H1 (cell line): ENCODE results near the gene FOXD2. TPM values are rescaled to one million over a fixed set of nuclear protein-coding genes. Genes with fewer than 3 reads are reported as not detected.

Experiments
- CTCF ChIA-PET: fragments of 300-600 bp; sonication (Branson Sonifier 250); formaldehyde crosslinking; loops from one replicate; lab custom pipeline; 2021; ENCODE audit not compliant: partially characterized antibody; lab: Charles Lee
- POLR2A ChIA-PET: fragments of 300-600 bp; sonication (Branson Sonifier 250); formaldehyde crosslinking; loops from one replicate; lab custom pipeline; 2021; ENCODE audit warnings: inconsistent platforms; ENCODE audit not compliant: partially characterized antibody; lab: Charles Lee
- DNase-seq, 2 experiments: peaks; one replicate each; pipeline versions ENCODE4 v3.0.0 to v3.0.0-alpha.2; 2010 to 2022; ENCODE audit warnings: low spot score in 2 of 2, low read depth in 1 of 2, mixed read lengths in 1 of 2
- FAIRE-seq: peaks from 2 replicates; lab custom pipeline; 2011; peaks lifted over from hg19 to GRCh38; lab: Jason Lieb, UNC
- H2AFZ ChIP-seq: 2 replicates; pipeline ENCODE4 v1.8.1; 2012; ENCODE audit warnings: low read length, inconsistent platforms
- H2AK5ac ChIP-seq: 2 replicates; pipeline ENCODE4 v1.6.1; 2013; ENCODE audit warnings: low read depth, low read length
- H2BK120ac ChIP-seq: replicated peaks from 2 replicates; pipeline ENCODE3; 2013; ENCODE audit warnings: low read depth, low read length, inconsistent platforms
- H2BK12ac ChIP-seq: 2 replicates; pipeline ENCODE4 v1.6.1; 2013; ENCODE audit warnings: low read depth, low read length
- H2BK15ac ChIP-seq: 2 replicates; pipeline ENCODE4 v1.6.1; 2013; ENCODE audit warnings: low read length
- H2BK20ac ChIP-seq: 2 replicates; pipeline ENCODE4 v1.6.1; 2013; ENCODE audit warnings: low read length
- H2BK5ac ChIP-seq: 2 replicates; pipeline ENCODE4 v1.6.1; 2013; ENCODE audit warnings: low read depth, low read length
- H3K14ac ChIP-seq: 2 replicates; pipeline ENCODE4 v1.6.1; 2013; ENCODE audit warnings: inconsistent platforms; ENCODE audit not compliant: insufficient read length
- H3K18ac ChIP-seq: 2 replicates; pipeline ENCODE4 v1.6.1; 2013; ENCODE audit warnings: low read length; ENCODE audit errors: extremely low read depth
- H3K23ac ChIP-seq: 2 replicates; pipeline ENCODE4 v1.6.1; 2013; ENCODE audit warnings: inconsistent platforms; ENCODE audit not compliant: insufficient read length
- H3K23me2 ChIP-seq: 2 replicates; pipeline ENCODE4 v1.6.1; 2013; ENCODE audit warnings: low read depth, low read length
- H3K27ac ChIP-seq: 2 replicates; pipeline ENCODE4 v1.6.1; 2011; ENCODE audit warnings: low read depth, low read length, inconsistent platforms
- H3K27me3 ChIP-seq, 4 experiments: replicated peaks in 1 of 4; 1 replicate in 1 of 4; 2 replicates in 3 of 4; pipeline versions ENCODE4 v1.6.1 to v1.8.1; 2011 to 2013; ENCODE audit warnings: low read length in 3 of 4, mild to moderate bottlenecking in 3 of 4, inconsistent platforms in 2 of 4, mixed read lengths in 2 of 4, moderate library complexity in 1 of 4; ENCODE audit not compliant: control insufficient read depth in 3 of 4, insufficient read depth in 3 of 4; ENCODE audit errors: extremely low read depth in 1 of 4
- H3K36me3 ChIP-seq, 4 experiments: 2 replicates each; pipeline versions ENCODE4 v1.6.1 to v1.8.1; 2011 to 2013; ENCODE audit warnings: mild to moderate bottlenecking in 4 of 4, low read length in 3 of 4, moderate library complexity in 2 of 4, control low read depth in 1 of 4, inconsistent platforms in 1 of 4; ENCODE audit not compliant: insufficient read depth in 4 of 4, control insufficient read depth in 2 of 4
- H3K4ac ChIP-seq: replicated peaks from 2 replicates; pipeline ENCODE3; 2013; ENCODE audit warnings: low read length, low read depth, mixed read lengths, inconsistent platforms; ENCODE audit not compliant: insufficient read length
- H3K4me1 ChIP-seq, 4 experiments: replicated peaks in 1 of 4; 1 replicate in 1 of 4; 2 replicates in 3 of 4; pipeline versions ENCODE4 v1.6.1 to v1.8.1; 2011 to 2013; ENCODE audit warnings: low read length in 3 of 4, inconsistent platforms in 2 of 4, mixed read lengths in 1 of 4; ENCODE audit not compliant: insufficient read depth in 4 of 4, control insufficient read depth in 3 of 4
- H3K4me2 ChIP-seq, 2 experiments: 2 replicates each; pipeline versions ENCODE4 v1.6.1 to v1.8.1; 2011 to 2013; ENCODE audit warnings: low read depth in 2 of 2, low read length in 2 of 2, control low read depth in 1 of 2, inconsistent platforms in 1 of 2, mild to moderate bottlenecking in 1 of 2; ENCODE audit not compliant: insufficient read depth in 1 of 2
- H3K4me3 ChIP-seq, 4 experiments: fragments of 200-600, 300-600 bp in 1 of 4; sonication (generic), shearing (Covaris generic), sonication (Bioruptor Twin) in 1 of 4; 2 replicates each; pipeline versions ENCODE4 v1.5.1 to v1.8.1; 2011 to 2016; ENCODE audit warnings: low read length in 4 of 4, low read depth in 3 of 4, control low read depth in 2 of 4, inconsistent platforms in 2 of 4, mild to moderate bottlenecking in 2 of 4, mixed read lengths in 1 of 4, moderate library complexity in 1 of 4; ENCODE audit not compliant: insufficient read depth in 2 of 4; ENCODE audit errors: extremely low read depth in 1 of 4
- H3K56ac ChIP-seq: replicated peaks from 2 replicates; pipeline ENCODE3; 2013; ENCODE audit warnings: low read depth, mild to moderate bottlenecking, mixed read lengths, low read length, inconsistent platforms; ENCODE audit not compliant: insufficient read length
- H3K79me1 ChIP-seq: 2 replicates; pipeline ENCODE4 v1.6.1; 2013; ENCODE audit warnings: low read depth, low read length, control low read depth
- H3K79me2 ChIP-seq, 2 experiments: 2 replicates each; pipeline versions ENCODE4 v1.6.1 to v1.8.1; 2012 to 2013; ENCODE audit warnings: low read length in 2 of 2, mild to moderate bottlenecking in 2 of 2, inconsistent platforms in 1 of 2; ENCODE audit not compliant: insufficient read depth in 2 of 2, control insufficient read depth in 1 of 2
- H3K9ac ChIP-seq, 4 experiments: replicated peaks in 1 of 4; 1 replicate in 1 of 4; 2 replicates in 3 of 4; pipeline versions ENCODE4 v1.6.1 to v1.8.1; 2011 to 2013; ENCODE audit warnings: low read depth in 3 of 4, low read length in 3 of 4, control low read depth in 2 of 4, mild to moderate bottlenecking in 2 of 4, moderate library complexity in 2 of 4, inconsistent platforms in 1 of 4; ENCODE audit errors: extremely low read depth in 1 of 4
- H3K9me3 ChIP-seq, 2 experiments: 2 replicates each; pipeline versions ENCODE4 v1.6.1 to v1.8.1; 2012 to 2013; ENCODE audit warnings: mild to moderate bottlenecking in 2 of 2, moderate library complexity in 2 of 2, control low read depth in 1 of 2, inconsistent platforms in 1 of 2, low read depth in 1 of 2, low read length in 1 of 2, mixed read lengths in 1 of 2; ENCODE audit not compliant: insufficient read depth in 2 of 2
- H4K20me1 ChIP-seq, 2 experiments: replicated peaks in 1 of 2; 2 replicates each; pipeline versions ENCODE3 to v1.8.1; 2011 to 2013; ENCODE audit warnings: inconsistent platforms in 2 of 2, low read length in 2 of 2, mild to moderate bottlenecking in 1 of 2; ENCODE audit not compliant: insufficient read depth in 2 of 2, control insufficient read depth in 1 of 2
- H4K5ac ChIP-seq: 2 replicates; pipeline ENCODE4 v1.6.1; 2013; ENCODE audit warnings: low read length, low read depth, mixed read lengths, inconsistent platforms; ENCODE audit not compliant: insufficient read length
- H4K8ac ChIP-seq: 2 replicates; pipeline ENCODE4 v1.8.0; 2013; ENCODE audit warnings: mild to moderate bottlenecking, moderate library complexity, low read length, inconsistent platforms; ENCODE audit not compliant: insufficient read depth; ENCODE audit errors: extremely low read depth
- H4K91ac ChIP-seq: replicated peaks from 2 replicates; pipeline ENCODE3; 2013; ENCODE audit warnings: low read length, mixed read lengths, inconsistent platforms; ENCODE audit not compliant: insufficient read length
- ASH2L ChIP-seq: fragments of 200-600, 300-600 bp; sonication (generic); IDR thresholded peaks from one replicate; pipeline ENCODE4 v1.7.1; 2017; ENCODE audit warnings: low read length
- CBX5 ChIP-seq: fragments of 300-800, 300-1000 bp; sonication (generic); IDR thresholded peaks from 2 replicates; pipeline ENCODE4 v1.7.1; 2016; ENCODE audit warnings: antibody characterized with exemption, low read length, low read depth
- CEBPB ChIP-seq: IDR thresholded peaks from 2 replicates; pipeline ENCODE4 v1.6.1; 2012; ENCODE audit warnings: low read depth, low read length
- CHD1 ChIP-seq: IDR thresholded peaks from 2 replicates; pipeline ENCODE4 v1.6.1; 2012; ENCODE audit warnings: low read depth, low read length, improper control_type of control experiment
- CHD2 ChIP-seq: IDR thresholded peaks from 2 replicates; pipeline ENCODE4 v1.6.1; 2012; ENCODE audit warnings: low read length, improper control_type of control experiment
- EP300 ChIP-seq, 2 experiments: IDR thresholded peaks; 1 replicate in 1 of 2; 2 replicates in 1 of 2; pipeline ENCODE4 v1.6.1; 2011 to 2012; ENCODE audit warnings: low read depth in 2 of 2, low read length in 2 of 2, mild to moderate bottlenecking in 2 of 2, borderline replicate concordance in 1 of 2, inconsistent platforms in 1 of 2, moderate library complexity in 1 of 2
- FOSL1 ChIP-seq: IDR thresholded peaks from 2 replicates; pipeline ENCODE4 v1.6.1; 2011; ENCODE audit warnings: mild to moderate bottlenecking, low read depth, low read length, moderate library complexity; ENCODE audit not compliant: insufficient read depth
- JUN ChIP-seq: IDR thresholded peaks from 2 replicates; pipeline ENCODE4 v1.6.1; 2011; ENCODE audit warnings: low read depth, mild to moderate bottlenecking, improper control_type of control experiment, low read length
- JUND ChIP-seq: IDR thresholded peaks from 2 replicates; pipeline ENCODE4 v1.6.1; 2011; ENCODE audit warnings: mild to moderate bottlenecking, improper control_type of control experiment, low read length
- KDM5A ChIP-seq: fragments of 200-600 bp; IDR thresholded peaks from 2 replicates; pipeline ENCODE4 v1.7.1; 2012; ENCODE audit warnings: mild to moderate bottlenecking, low read length, inconsistent platforms, mixed read lengths
- NANOG ChIP-seq: IDR thresholded peaks from 2 replicates; pipeline ENCODE4 v1.6.1; 2011; ENCODE audit warnings: low read length, low read depth, mild to moderate bottlenecking, inconsistent platforms; ENCODE audit not compliant: insufficient read depth, poor library complexity, severe bottlenecking
- SP4 ChIP-seq: IDR thresholded peaks from 2 replicates; pipeline ENCODE4 v1.6.1; 2012; ENCODE audit warnings: low read length, inconsistent platforms
- TAF7 ChIP-seq: optimal IDR thresholded peaks from 2 replicates; pipeline ENCODE3; 2011; ENCODE audit warnings: low read depth, mild to moderate bottlenecking, inconsistent platforms, low read length, moderate library complexity, borderline replicate concordance
- TBP ChIP-seq: IDR thresholded peaks from 2 replicates; pipeline ENCODE4 v1.6.1; 2011; ENCODE audit warnings: low read depth, low read length, improper control_type of control experiment
- WGBS, 2 experiments: shearing (Covaris generic) in 1 of 2; methylation state at CpG; one replicate each; pipeline versions ENCODE4 v1.1.6 to v1.1.7; 2013 to 2015; ENCODE audit warnings: low lambda C conversion rate in 2 of 2, mixed read lengths in 2 of 2, inconsistent platforms in 1 of 2, low coverage in 1 of 2, missing lambda C conversion rate in 1 of 2; ENCODE audit not compliant: insufficient replicate concordance in 2 of 2, insufficient coverage in 1 of 2, insufficient read length in 1 of 2; ENCODE audit errors: extremely low coverage in 1 of 2, missing lambda C conversion rate in 1 of 2; 5-methylcytosine and 5-hydroxymethylcytosine counted together
- polyA plus RNA-seq, 7 experiments: library from polyadenylated mRNA; depleted of rRNA in 3 of 7; stranded (reverse) in 5 of 7; unstranded in 2 of 7; fragments of >200 nt in 5 of 7; fragments of 200-250 nt in 2 of 7; gene quantifications; 1 replicate in 5 of 7; 2 replicates in 1 of 7; 4 replicates in 1 of 7; pipeline versions ENCODE4 v1.2.1 to v1.2.3, GENCODE V29; 2011 to 2013; ENCODE audit warnings: missing spikeins in 2 of 7, mixed read lengths in 2 of 7
- total RNA-seq: library from RNA; stranded (reverse); fragmentation: NEBNext Ultra II Directional; extraction: Animal tissue kit (Norgen Biotek cat#: 25700); gene quantifications from 2 replicates; pipeline ENCODE4 v1.2.1, GENCODE V29; 2021
- TF ChIP-seq, protein P1 (sequence below): IDR thresholded peaks from 2 replicates; pipeline ENCODE4 v1.6.1; 2012; ENCODE audit warnings: inconsistent platforms

Gene FOXD2
- total and polyA plus RNA-seq, 2 of the 8 experiments (the other 6 are each of a cell fraction or from before 2014, with no cell fraction given) = not detected

DNA sequence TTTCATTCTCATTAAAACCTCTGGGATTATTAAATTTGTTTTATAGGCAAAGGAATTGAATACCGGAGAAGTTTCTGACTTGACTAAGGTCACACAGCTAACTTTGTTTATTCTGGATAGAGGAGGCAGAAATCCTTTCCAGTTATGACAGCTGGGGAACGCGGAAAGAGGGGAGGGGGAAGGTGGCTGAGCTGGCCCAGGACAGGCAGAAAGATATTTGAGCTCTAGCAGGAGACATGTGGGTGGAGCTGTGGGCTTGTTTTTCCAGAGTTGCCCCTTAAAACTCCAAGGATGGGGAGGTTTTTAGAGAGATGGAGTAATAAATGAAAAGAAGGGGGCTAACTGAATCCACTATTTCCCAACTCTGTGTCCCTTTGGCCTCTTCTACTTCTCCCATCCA lies 27.8 kb downstream of the FOXD2 start:
- no peak overlapping the region for H3K4me3 ChIP-seq
- POLR2A ChIA-PET = no interaction called here
- no peaks in the 10 kb centered on the region for H3K36me3 ChIP-seq
- H4K5ac ChIP-seq = no peak overlapping the region
- H3K56ac ChIP-seq = no peak overlapping the region
- peak overlapping the region; percentile 41; the same call in 1 of the 2 replicates for H2BK12ac ChIP-seq
- no peak overlapping the region for H2AK5ac ChIP-seq
- no peak overlapping the region for H3K14ac ChIP-seq
- no peak overlapping the region for H3K27ac ChIP-seq
- no peaks in the 10 kb centered on the region for H3K9me3 ChIP-seq
- no peak overlapping the region for H3K4ac ChIP-seq
- no peaks in the 10 kb centered on the region for H3K79me1 ChIP-seq
- CTCF ChIA-PET = interaction anchor here (1.1 to 2.7 kb wide), 7 partner anchors 16 to 162 kb away, joined by 3 to 14 read pairs (median 4); no protein-coding TSS in a partner anchor
- no peak for DNase-seq
- H3K4me1 ChIP-seq = peaks cover 0 to 7% (median 3%) of the 10 kb centered on the region in 4 experiments; a peak in 3 of 7 replicates
- no peaks in the 10 kb centered on the region for H4K20me1 ChIP-seq
- no peak overlapping the region for H2BK120ac ChIP-seq
- peaks cover 3% of the 10 kb centered on the region; the same call in 1 of the 2 replicates for H3K23me2 ChIP-seq
- no peak overlapping the region for H4K91ac ChIP-seq
- WGBS, 2 experiments = 78% methylated on average over 3 of the region's 3 CpGs; no CpG with 5 or more reads in 1 of the 2 experiments
- no peak overlapping the region for H4K8ac ChIP-seq
- no peak overlapping the region for H3K23ac ChIP-seq
- no peaks in the 10 kb centered on the region for H3K79me2 ChIP-seq
- no peak overlapping the region for H2BK5ac ChIP-seq
- FAIRE-seq = no peak
- H3K9ac ChIP-seq = no peak overlapping the region
- no peak overlapping the region for H3K18ac ChIP-seq
- H2BK15ac ChIP-seq = no peak overlapping the region
- 0 out of 7 replicates have a peak, but pooled peaks cover 0 to 1% (median 0%) of the 10 kb centered on the region in 4 experiments for H3K27me3 ChIP-seq
- no peak overlapping the region for H2BK20ac ChIP-seq
- no peak overlapping the region for H3K4me2 ChIP-seq
- no peak overlapping the region for H2AFZ ChIP-seq
- TF ChIP-seq KDM5A (no peak), CBX5 (no peak), ASH2L (no peak), CHD2 (no peak), TAF7 (no peak), FOSL1 (no peak), JUND (no peak), CEBPB (no peak), JUN (no peak), TBP (no peak), NANOG (no peak), SP4 (no peak), EP300 (IDR thresholded peaks at IDR 0.05; ENCODE audit: borderline replicate concordance in 1 of 2, low read depth in 2 of 2, low read length in 2 of 2) (no peak), CHD1 (no peak)
- TF ChIP-seq, protein P1, sequence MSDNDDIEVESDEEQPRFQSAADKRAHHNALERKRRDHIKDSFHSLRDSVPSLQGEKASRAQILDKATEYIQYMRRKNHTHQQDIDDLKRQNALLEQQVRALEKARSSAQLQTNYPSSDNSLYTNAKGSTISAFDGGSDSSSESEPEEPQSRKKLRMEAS = no peak
